ENCODE results near the gene NACC2. TPM values are rescaled to one million over a fixed set of nuclear protein-coding genes. Genes with fewer than 3 reads are reported as not detected.

Gene NACC2
- total RNA-seq, 1 experiment from 2014 or later = 62.0 TPM

DNA sequence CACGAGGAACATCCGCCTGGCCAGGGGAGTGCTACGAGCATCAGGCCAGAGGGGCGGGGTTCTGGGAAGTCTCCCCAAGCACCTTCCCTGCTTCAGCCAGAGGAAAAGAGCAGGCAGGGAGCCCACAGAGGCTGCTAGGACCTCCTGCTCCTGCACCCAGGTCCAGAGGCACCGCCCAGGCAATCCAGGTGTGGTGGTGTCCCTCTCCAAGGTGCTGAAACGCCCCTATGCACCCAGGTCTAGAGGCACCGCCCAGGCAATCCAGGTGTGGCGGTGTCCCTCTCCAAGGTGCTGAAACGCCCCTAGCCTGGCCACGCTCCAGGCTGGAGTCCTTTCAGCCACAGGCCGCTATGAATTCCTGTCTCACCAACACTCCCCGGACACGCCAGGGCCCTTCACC lies 123.2 kb downstream of the NACC2 start:
- Histone ChIP-seq H3K9me3 (ENCODE audit: control insufficient read depth, insufficient read depth, low read depth, low read length) (no peaks in the 10 kb centered on the region), H3K27ac (ENCODE audit: low read length) (no peak overlapping the region), H3K27me3 (ENCODE audit: control insufficient read depth, insufficient read depth, low read length) (no peaks in the 10 kb centered on the region), H3K36me3 (ENCODE audit: control insufficient read depth, insufficient read depth, low read length) (no peaks in the 10 kb centered on the region), H3K4me1 (ENCODE audit: control insufficient read depth, insufficient read depth, low read length) (peaks cover 3% of the 10 kb centered on the region), H3K4me3 (ENCODE audit: low read depth in 2 of 2, low read length in 2 of 2) (no peak overlapping the region)
- no peak for ATAC-seq
- no peak for DNase-seq (ENCODE audit: low read depth, low spot score)
- ChIA-PET CTCF (no interaction called here), POLR2A (no interaction called here)
- intact Hi-C loops (cut with micrococcal nuclease; ENCODE audit: unreplicated experiment) (no loop called here), in situ Hi-C loops (cut with HindIII; ENCODE audit: low pct_unique_long_range_greater_than_20kb, low sequenced_read_pairs) (no loop called here)
- TF ChIP-seq TCF7L2 (IDR thresholded peaks at IDR 0.05; ENCODE audit: low read depth, low read length) = no peak
- TF ChIP-seq, protein P1, sequence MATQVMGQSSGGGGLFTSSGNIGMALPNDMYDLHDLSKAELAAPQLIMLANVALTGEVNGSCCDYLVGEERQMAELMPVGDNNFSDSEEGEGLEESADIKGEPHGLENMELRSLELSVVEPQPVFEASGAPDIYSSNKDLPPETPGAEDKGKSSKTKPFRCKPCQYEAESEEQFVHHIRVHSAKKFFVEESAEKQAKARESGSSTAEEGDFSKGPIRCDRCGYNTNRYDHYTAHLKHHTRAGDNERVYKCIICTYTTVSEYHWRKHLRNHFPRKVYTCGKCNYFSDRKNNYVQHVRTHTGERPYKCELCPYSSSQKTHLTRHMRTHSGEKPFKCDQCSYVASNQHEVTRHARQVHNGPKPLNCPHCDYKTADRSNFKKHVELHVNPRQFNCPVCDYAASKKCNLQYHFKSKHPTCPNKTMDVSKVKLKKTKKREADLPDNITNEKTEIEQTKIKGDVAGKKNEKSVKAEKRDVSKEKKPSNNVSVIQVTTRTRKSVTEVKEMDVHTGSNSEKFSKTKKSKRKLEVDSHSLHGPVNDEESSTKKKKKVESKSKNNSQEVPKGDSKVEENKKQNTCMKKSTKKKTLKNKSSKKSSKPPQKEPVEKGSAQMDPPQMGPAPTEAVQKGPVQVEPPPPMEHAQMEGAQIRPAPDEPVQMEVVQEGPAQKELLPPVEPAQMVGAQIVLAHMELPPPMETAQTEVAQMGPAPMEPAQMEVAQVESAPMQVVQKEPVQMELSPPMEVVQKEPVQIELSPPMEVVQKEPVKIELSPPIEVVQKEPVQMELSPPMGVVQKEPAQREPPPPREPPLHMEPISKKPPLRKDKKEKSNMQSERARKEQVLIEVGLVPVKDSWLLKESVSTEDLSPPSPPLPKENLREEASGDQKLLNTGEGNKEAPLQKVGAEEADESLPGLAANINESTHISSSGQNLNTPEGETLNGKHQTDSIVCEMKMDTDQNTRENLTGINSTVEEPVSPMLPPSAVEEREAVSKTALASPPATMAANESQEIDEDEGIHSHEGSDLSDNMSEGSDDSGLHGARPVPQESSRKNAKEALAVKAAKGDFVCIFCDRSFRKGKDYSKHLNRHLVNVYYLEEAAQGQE (IDR thresholded peaks at IDR 0.05; ENCODE audit: insufficient read depth in 1 of 2, low read depth in 2 of 2, low read length in 1 of 2) = peak; percentile 97 to 99
- BruUV-seq (replicated peaks) = no TSS peak

- BruUV-seq (replicated peaks) = no TSS peak
- intact Hi-C loops (cut with micrococcal nuclease; ENCODE audit: unreplicated experiment) = no loop called here
- in situ Hi-C loops (cut with HindIII; ENCODE audit: low pct_unique_long_range_greater_than_20kb, low sequenced_read_pairs) = no loop called here
- ChIA-PET CTCF (no interaction called here), POLR2A (no interaction called here)
- TF ChIP-seq SIN3A (IDR thresholded peaks at IDR 0.05; ENCODE audit: borderline replicate concordance, insufficient read depth, low read depth, low read length) (no peak), POLR2AphosphoS5 (IDR thresholded peaks at IDR 0.05; ENCODE audit: low read depth, low read length) (no peak), TCF7L2 (IDR thresholded peaks at IDR 0.05; ENCODE audit: low read depth, low read length) (no peak), CTCF (IDR thresholded peaks at IDR 0.05) (no peak)
- TF ChIP-seq, protein P1 (IDR thresholded peaks at IDR 0.05; ENCODE audit: insufficient read depth in 1 of 2, low read depth in 2 of 2, low read length in 1 of 2) = no peak
- Histone ChIP-seq H3K27me3 (ENCODE audit: control insufficient read depth, insufficient read depth, low read length) (no peaks in the 10 kb centered on the region), H3K36me3 (ENCODE audit: control insufficient read depth, insufficient read depth, low read length) (no peaks in the 10 kb centered on the region), H3K4me1 (ENCODE audit: control insufficient read depth, insufficient read depth, low read length) (peaks cover 3% of the 10 kb centered on the region; the same call in 1 of the 2 replicates), H3K9me3 (ENCODE audit: control insufficient read depth, insufficient read depth, low read depth, low read length) (no peaks in the 10 kb centered on the region), H3K27ac (ENCODE audit: low read length) (no peak overlapping the region), H3K4me3 (ENCODE audit: low read depth in 2 of 2, low read length in 2 of 2) (no peak overlapping the region)
- no peak for DNase-seq (ENCODE audit: low read depth, low spot score)
- no peak for ATAC-seq
Observed at GRCh38 chr9:135971111-135971766, 123.8 kb downstream of the NACC2 start.
